Neural cell (in vitro differentiated cells): Measurements from ENCODE around the gene FN3KRP.

Experiments
- EP300 ChIP-seq: fragments of 450-650 bp; conservative IDR thresholded peaks from 2 replicates; pipeline ENCODE4 v1.6.1; 2014; ENCODE audit warnings: antibody characterized with exemption, mild to moderate bottlenecking, moderate library complexity; ENCODE audit not compliant: poor library complexity, severe bottlenecking
- EZH2 ChIP-seq: fragments of 200-600, 300-800 bp; shearing (Covaris generic), sonication (generic); IDR thresholded peaks from 2 replicates; pipeline ENCODE4 v1.6.1; 2014; ENCODE audit warnings: antibody characterized with exemption, low read length, borderline replicate concordance, mild to moderate bottlenecking; ENCODE audit not compliant: insufficient read depth, poor library complexity, severe bottlenecking
- RAD21 ChIP-seq: fragments of 450-650 bp; conservative IDR thresholded peaks from 2 replicates; pipeline ENCODE4 v1.6.1; 2014; ENCODE audit warnings: antibody characterized with exemption, mild to moderate bottlenecking, moderate library complexity
- TAF1 ChIP-seq: IDR thresholded peaks from 2 replicates; pipeline ENCODE4 v1.6.1; 2012; ENCODE audit warnings: low read depth
- TF ChIP-seq, protein P1 (sequence below): fragments of 450-650 bp; IDR thresholded peaks from 2 replicates; pipeline ENCODE4 v1.5.1; 2014; ENCODE audit warnings: antibody characterized with exemption, mild to moderate bottlenecking, moderate library complexity; ENCODE audit not compliant: poor library complexity, severe bottlenecking

DNA sequence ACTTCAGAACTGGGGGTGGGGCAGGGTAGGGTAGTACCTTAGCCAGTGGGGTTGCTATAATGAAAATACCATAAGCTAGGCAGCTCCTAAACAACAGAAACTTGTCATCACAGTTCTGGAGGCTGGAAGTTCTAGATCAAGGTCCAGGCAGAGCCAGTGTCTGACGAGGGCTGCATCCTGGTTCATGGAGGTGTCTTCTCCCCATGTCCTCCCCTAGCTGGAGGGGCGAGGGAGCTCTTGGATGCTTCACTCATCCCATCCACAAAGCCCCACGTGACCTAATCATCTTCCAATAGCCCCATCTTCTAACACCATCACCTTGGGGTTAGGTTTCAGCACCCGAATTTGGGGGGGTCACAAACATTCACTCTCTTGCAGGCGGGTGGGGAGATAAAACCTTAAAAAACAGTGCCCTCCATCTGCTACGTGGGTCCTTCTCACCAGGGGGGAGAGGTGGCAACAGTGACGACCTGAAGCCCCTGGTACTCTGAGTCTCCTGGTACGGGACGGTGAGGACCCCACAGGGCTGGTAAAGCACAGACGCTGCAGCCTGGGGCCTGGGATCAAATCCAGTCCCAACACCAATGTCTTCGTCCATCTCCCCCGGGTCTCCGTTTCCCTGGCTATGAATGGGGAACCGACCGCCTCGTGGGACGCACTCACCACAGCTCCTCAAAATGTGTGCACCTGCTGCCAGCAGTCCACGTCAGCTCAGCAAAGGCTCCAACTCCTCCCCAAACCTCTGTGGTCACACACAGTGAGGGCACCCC is 40.8 kb upstream of the FN3KRP start:
- TF ChIP-seq, protein P1, sequence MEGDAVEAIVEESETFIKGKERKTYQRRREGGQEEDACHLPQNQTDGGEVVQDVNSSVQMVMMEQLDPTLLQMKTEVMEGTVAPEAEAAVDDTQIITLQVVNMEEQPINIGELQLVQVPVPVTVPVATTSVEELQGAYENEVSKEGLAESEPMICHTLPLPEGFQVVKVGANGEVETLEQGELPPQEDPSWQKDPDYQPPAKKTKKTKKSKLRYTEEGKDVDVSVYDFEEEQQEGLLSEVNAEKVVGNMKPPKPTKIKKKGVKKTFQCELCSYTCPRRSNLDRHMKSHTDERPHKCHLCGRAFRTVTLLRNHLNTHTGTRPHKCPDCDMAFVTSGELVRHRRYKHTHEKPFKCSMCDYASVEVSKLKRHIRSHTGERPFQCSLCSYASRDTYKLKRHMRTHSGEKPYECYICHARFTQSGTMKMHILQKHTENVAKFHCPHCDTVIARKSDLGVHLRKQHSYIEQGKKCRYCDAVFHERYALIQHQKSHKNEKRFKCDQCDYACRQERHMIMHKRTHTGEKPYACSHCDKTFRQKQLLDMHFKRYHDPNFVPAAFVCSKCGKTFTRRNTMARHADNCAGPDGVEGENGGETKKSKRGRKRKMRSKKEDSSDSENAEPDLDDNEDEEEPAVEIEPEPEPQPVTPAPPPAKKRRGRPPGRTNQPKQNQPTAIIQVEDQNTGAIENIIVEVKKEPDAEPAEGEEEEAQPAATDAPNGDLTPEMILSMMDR: no peak
- TF ChIP-seq EZH2 (no peak), EP300 (no peak), TAF1 (no peak), RAD21 (no peak)
